HG03196 (cell line): Measurements from ENCODE around the gene ZDHHC3.
A peak's percentile ranks its signal among the peaks of the same experiment; 100 is the strongest.
"Not testable (repeated sequence)": the region's sequence is repeated elsewhere in the genome, so short reads cannot be mapped to it uniquely, and the experiment has no call there.

Source experiments
- ATAC-seq: cut with Tn5 transposase; IDR thresholded peaks from one replicate; pipeline ENCODE4 v1.9.1; 2021; ENCODE audit not compliant: unreplicated experiment

ZDHHC3 gene

GRCh38 chr3:44996556-44996969, 20.6 kb upstream of the ZDHHC3 start:
- no peak for ATAC-seq

- no peak for ATAC-seq
Measured at GRCh38 chr3:44995142-44995770, 19.3 kb upstream of the ZDHHC3 start.

GRCh38 chr3:44993471-44994205, 17.7 kb upstream of the ZDHHC3 start:
- ATAC-seq, result no peak

GRCh38 chr3:44992555-44993470, 16.8 kb upstream of the ZDHHC3 start:
- no peak for ATAC-seq

- ATAC-seq, result no peak
Measured at GRCh38 chr3:44991326-44991725, 15.4 kb upstream of the ZDHHC3 start.

GRCh38 chr3:44989636-44990373, 13.8 kb upstream of the ZDHHC3 start:
- ATAC-seq, result no peak

- no peak for ATAC-seq
Measured at GRCh38 chr3:44989141-44989540, 13.2 kb upstream of the ZDHHC3 start.

- ATAC-seq, result no peak
Measured at GRCh38 chr3:44988073-44988472, 12.1 kb upstream of the ZDHHC3 start.

- ATAC-seq, result no peak
Measured at GRCh38 chr3:44987332-44987731, 11.4 kb upstream of the ZDHHC3 start.

GRCh38 chr3:44986330-44986729, 10.4 kb upstream of the ZDHHC3 start:
- not testable (repeated sequence) for ATAC-seq

GRCh38 chr3:44984335-44984734, 8.4 kb upstream of the ZDHHC3 start:
- ATAC-seq, result no peak

GRCh38 chr3:44983484-44983941, 7.5 kb upstream of the ZDHHC3 start:
- ATAC-seq, result no peak

GRCh38 chr3:44982817-44983216, 6.8 kb upstream of the ZDHHC3 start:
- no peak for ATAC-seq

GRCh38 chr3:44981751-44982150, 5.8 kb upstream of the ZDHHC3 start:
- peak; percentile 41 for ATAC-seq

GRCh38 chr3:44981220-44981619, 5.2 kb upstream of the ZDHHC3 start:
- ATAC-seq, result no peak

GRCh38 chr3:44974416-44974815, 1.6 kb downstream of the ZDHHC3 start:
- ATAC-seq, result no peak

- ATAC-seq, result no peak
Measured at GRCh38 chr3:44970926-44971490, 5.0 kb downstream of the ZDHHC3 start.

- no peak for ATAC-seq
Measured at GRCh38 chr3:44969828-44970179, 6.2 kb downstream of the ZDHHC3 start.

GRCh38 chr3:44969154-44969827, 6.7 kb downstream of the ZDHHC3 start:
- ATAC-seq, result no peak

GRCh38 chr3:44968447-44968858, 7.5 kb downstream of the ZDHHC3 start:
- no peak for ATAC-seq
